ENCODE data around the gene MTCL1. TPM values are rescaled to one million over a fixed set of nuclear protein-coding genes. Genes with fewer than 3 reads are reported as not detected.

MTCL1 gene
- total RNA-seq, 2 donors from 2014 or later = 11.2 to 73.1 TPM

DNA sequence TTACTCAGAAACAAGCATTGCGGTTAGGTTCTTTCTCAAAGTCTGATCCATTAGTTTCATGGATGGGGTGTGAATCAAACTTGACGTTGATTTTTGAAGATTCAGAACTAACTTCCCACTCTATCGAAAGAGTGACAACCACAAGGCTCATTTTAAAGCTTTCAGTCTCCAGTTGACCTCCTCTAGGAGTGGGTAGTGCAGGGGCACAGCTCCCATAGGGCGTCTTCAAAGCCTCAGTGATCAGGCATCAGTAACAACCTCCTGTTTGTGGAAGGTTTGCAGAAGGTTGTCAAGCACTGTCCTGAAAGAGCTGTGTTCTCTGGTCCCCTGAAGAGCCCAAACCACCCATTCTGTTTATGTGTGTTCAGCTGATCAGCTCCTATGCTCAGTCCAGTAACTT is 10.2 kb downstream of the MTCL1 start:
- H3K4me1 ChIP-seq (replicated peaks) = no peaks in the 10 kb centered on the region
- TF ChIP-seq, protein P1, sequence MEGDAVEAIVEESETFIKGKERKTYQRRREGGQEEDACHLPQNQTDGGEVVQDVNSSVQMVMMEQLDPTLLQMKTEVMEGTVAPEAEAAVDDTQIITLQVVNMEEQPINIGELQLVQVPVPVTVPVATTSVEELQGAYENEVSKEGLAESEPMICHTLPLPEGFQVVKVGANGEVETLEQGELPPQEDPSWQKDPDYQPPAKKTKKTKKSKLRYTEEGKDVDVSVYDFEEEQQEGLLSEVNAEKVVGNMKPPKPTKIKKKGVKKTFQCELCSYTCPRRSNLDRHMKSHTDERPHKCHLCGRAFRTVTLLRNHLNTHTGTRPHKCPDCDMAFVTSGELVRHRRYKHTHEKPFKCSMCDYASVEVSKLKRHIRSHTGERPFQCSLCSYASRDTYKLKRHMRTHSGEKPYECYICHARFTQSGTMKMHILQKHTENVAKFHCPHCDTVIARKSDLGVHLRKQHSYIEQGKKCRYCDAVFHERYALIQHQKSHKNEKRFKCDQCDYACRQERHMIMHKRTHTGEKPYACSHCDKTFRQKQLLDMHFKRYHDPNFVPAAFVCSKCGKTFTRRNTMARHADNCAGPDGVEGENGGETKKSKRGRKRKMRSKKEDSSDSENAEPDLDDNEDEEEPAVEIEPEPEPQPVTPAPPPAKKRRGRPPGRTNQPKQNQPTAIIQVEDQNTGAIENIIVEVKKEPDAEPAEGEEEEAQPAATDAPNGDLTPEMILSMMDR (IDR thresholded peaks at IDR 0.05) = no peak
- no peak for TF ChIP-seq POLR2AphosphoS5 (IDR thresholded peaks at IDR 0.05)
- no peak for TF ChIP-seq POLR2A (IDR thresholded peaks at IDR 0.05)
- WGBS = 98% methylated on average over 4 of the region's 4 CpGs
- H3K4me3 ChIP-seq = no peak overlapping the region
- intact Hi-C loops (cut with DNase I) = no loop called here
- H3K9me3 ChIP-seq = no peaks in the 10 kb centered on the region
- DNase-seq (ENCODE audit: low spot score) = no peak
- H3K27me3 ChIP-seq (replicated peaks; ENCODE audit: insufficient read depth) = no peaks in the 10 kb centered on the region
- no peaks in the 10 kb centered on the region for H3K36me3 ChIP-seq
- no peak overlapping the region for H3K27ac ChIP-seq

DNA sequence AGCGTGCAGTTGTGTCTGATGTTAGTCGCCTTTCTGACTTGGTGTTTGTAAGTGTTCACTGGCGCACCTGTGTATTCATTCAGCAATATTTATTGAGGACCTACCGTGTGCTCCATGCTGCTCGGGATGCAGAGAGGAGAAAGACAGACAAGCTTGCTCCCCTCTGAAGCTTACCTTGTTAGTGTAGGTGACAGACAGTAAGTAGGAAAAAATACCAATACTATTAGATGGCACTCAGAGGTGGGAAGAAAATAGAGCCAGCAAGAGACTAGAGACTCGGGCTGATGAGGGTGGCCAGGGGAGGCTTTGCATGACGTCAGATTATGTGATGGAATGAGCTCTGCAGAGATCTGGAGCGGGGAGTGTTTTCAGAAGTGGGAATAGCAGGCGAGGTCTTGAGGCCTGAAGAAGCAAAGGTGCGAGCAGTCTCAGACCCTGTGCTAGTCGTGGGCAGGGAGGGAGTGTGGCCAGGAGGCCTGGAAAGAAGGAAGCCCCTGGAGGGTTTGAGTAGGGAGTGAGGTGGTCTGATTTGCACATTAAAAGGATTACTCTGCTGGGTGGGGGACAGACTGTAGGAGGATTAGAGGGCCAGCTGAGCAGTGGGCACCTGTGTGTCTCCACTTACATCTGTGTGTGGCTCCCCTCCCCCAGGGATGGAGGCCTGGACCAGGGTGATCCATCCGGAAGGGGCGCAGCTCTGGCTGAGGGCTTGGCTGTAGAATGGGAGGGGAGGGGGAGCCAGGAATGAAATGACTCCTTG is 11.8 kb downstream of the MTCL1 start:
- DNase-seq (ENCODE audit: low spot score) = no peak
- intact Hi-C loops (cut with DNase I) = no loop called here
- WGBS = 84% methylated on average over 13 of the region's 13 CpGs
- H3K36me3 ChIP-seq = no peaks in the 10 kb centered on the region
- no peak overlapping the region for H3K27ac ChIP-seq
- no peaks in the 10 kb centered on the region for H3K4me1 ChIP-seq (replicated peaks)
- TF ChIP-seq POLR2AphosphoS5 (IDR thresholded peaks at IDR 0.05) (no peak), POLR2A (IDR thresholded peaks at IDR 0.05) (no peak)
- TF ChIP-seq, protein P1 (IDR thresholded peaks at IDR 0.05) = no peak
- H3K27me3 ChIP-seq (replicated peaks; ENCODE audit: insufficient read depth) = no peaks in the 10 kb centered on the region
- H3K9me3 ChIP-seq = no peaks in the 10 kb centered on the region
- no peak overlapping the region for H3K4me3 ChIP-seq

DNA sequence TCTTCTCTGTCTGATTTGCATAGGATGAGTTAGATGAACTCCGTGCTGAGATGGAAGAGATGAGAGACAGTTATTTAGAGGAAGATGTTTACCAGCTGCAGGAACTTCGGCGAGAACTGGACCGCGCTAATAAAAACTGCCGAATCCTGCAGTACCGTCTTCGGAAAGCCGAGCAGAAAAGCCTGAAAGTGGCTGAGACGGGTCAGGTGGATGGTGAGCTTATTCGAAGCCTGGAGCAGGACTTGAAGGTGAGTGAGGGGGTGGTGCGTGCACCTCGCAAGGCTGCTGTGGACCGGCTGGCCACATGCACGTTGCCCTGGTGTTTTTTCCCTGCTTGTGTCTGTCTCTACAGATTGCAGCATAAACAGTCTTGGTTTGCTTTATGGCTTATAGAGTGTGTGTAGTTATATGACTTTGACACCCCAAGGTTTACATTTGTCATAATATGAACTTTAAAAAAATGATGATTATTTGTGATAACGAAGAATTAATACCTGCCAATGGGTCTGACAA is 13.1 kb downstream of the MTCL1 start:
- no peaks in the 10 kb centered on the region for H3K27me3 ChIP-seq (replicated peaks; ENCODE audit: insufficient read depth)
- no peak overlapping the region for H3K4me3 ChIP-seq
- TF ChIP-seq POLR2AphosphoS5 (IDR thresholded peaks at IDR 0.05) = no peak
- TF ChIP-seq, protein P1 (IDR thresholded peaks at IDR 0.05) = no peak
- TF ChIP-seq POLR2A (IDR thresholded peaks at IDR 0.05) = no peak
- no peak overlapping the region for H3K27ac ChIP-seq
- DNase-seq (ENCODE audit: low spot score) = no peak
- H3K4me1 ChIP-seq (replicated peaks) = no peaks in the 10 kb centered on the region
- intact Hi-C loops (cut with DNase I) = no loop called here
- WGBS = 79% methylated on average over 16 of the region's 16 CpGs
- H3K9me3 ChIP-seq = no peaks in the 10 kb centered on the region
- H3K36me3 ChIP-seq = no peaks in the 10 kb centered on the region

DNA sequence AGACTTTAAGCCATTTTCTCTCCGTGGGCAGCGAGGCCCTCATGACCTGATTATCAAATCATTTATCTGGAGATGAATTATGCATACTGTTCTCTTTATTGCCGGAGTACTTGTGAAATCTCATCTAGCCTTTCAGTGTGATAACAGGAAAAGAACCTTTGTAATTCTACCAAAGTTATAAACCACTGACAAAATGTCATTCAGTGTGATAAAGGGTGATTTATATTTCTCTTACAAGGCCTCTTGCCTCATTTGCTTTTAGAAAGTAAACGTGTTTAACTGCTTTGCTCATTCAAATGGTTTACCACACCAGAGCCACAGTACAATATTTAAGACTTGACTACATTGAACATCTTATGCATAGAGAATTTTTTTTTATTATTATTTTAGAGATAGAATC is 13.8 kb downstream of the MTCL1 start:
- Histone ChIP-seq H3K36me3 (no peaks in the 10 kb centered on the region), H3K27ac (no peak overlapping the region), H3K9me3 (no peaks in the 10 kb centered on the region), H3K27me3 (replicated peaks; ENCODE audit: insufficient read depth) (no peaks in the 10 kb centered on the region), H3K4me1 (replicated peaks) (no peaks in the 10 kb centered on the region), H3K4me3 (no peak overlapping the region)
- DNase-seq (ENCODE audit: low spot score) = no peak
- TF ChIP-seq POLR2A (IDR thresholded peaks at IDR 0.05) (no peak), POLR2AphosphoS5 (IDR thresholded peaks at IDR 0.05) (no peak)
- TF ChIP-seq, protein P1 (IDR thresholded peaks at IDR 0.05) = no peak
- WGBS = 65% methylated on average over 4 of the region's 4 CpGs
- intact Hi-C loops (cut with DNase I) = no loop called here

DNA sequence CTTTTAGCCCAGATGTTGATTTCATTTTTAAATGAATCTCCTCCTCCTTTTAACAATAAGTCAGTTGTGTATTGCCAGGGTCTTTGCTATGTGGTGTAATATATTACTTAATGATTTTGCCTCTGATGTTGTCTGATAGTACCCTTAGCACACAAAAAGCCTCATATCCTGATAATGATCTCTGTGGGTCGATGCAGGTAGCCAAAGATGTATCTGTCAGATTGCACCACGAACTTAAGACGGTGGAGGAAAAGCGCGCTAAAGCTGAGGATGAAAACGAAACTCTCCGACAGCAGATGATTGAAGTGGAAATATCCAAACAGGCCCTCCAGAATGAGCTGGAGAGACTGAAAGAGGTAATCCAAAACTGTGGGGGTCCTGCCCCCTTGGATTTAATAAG is 14.8 kb downstream of the MTCL1 start:
- TF ChIP-seq POLR2A (IDR thresholded peaks at IDR 0.05) = no peak
- no peak for DNase-seq (ENCODE audit: low spot score)
- Histone ChIP-seq H3K4me1 (replicated peaks) (no peaks in the 10 kb centered on the region), H3K4me3 (no peak overlapping the region), H3K27me3 (replicated peaks; ENCODE audit: insufficient read depth) (no peaks in the 10 kb centered on the region), H3K9me3 (no peaks in the 10 kb centered on the region), H3K36me3 (no peaks in the 10 kb centered on the region), H3K27ac (no peak overlapping the region)
- WGBS = 76% methylated on average over 7 of the region's 7 CpGs
- intact Hi-C loops (cut with DNase I) = no loop called here
